GM19395 (cell line): ENCODE measurements around the gene EDDM13.
"Not testable (repeated sequence)": the region's sequence is repeated elsewhere in the genome, so short reads cannot be mapped to it uniquely, and the experiment has no call there.

Source experiments
- ATAC-seq: cut with Tn5 transposase; IDR thresholded peaks from one replicate; pipeline ENCODE4 v1.9.1; 2021; ENCODE audit warnings: mild to moderate bottlenecking, moderate library complexity; ENCODE audit not compliant: unreplicated experiment

EDDM13 gene

DNA sequence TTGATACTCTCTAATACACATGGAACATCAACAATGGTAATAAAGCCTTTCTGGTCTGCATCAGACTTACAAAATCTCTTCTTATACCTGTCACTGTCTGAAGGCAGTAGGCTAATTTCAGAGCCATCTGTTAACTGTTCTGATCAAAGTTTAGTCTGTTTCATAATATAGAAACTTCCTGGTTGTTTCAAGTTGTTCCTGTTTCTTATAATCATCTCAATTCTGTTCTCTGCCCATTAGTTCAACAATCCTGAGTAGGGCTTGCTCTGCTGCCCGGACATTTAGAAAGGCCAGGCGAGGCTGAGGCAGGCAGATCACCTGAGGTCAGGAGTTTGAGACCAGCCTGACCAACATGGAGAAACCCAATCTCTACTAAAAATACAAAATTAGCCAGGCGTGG lies 47.4 kb downstream of the EDDM13 start:
- ATAC-seq = no peak

DNA sequence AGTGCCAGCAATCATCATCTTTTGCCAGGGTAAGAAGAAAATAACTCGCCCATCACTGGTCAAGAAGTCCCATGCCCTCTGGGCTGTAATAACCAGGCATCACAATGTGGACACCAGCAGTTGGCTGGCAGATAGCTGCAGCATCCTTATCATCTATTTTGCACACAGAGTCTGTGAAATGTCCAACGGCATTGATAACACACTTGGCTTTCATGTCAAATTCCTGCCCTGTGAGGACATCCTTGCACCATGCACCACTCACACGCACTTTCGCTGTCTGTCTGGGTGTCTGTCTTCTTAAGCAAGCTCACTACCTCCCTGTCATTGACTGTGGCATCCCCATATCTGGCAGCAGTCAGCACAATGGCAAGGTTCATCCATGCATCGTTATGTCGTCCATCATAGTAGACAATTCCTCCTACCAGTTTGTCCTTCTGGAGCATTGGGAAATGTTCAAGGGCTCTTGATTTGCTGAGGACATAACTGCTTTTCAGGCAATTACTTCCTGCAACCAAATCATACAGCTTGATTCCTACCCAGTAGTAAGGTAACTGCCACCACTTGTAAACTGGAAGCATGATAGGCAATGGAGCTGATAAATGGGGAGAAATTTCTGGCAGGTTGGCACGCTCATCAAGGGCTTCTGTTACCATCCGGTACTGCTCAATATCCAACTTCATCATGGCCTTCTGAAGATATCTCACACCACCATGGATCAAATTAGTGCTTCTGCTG lies 48.9 kb downstream of the EDDM13 start:
- no peak for ATAC-seq

DNA sequence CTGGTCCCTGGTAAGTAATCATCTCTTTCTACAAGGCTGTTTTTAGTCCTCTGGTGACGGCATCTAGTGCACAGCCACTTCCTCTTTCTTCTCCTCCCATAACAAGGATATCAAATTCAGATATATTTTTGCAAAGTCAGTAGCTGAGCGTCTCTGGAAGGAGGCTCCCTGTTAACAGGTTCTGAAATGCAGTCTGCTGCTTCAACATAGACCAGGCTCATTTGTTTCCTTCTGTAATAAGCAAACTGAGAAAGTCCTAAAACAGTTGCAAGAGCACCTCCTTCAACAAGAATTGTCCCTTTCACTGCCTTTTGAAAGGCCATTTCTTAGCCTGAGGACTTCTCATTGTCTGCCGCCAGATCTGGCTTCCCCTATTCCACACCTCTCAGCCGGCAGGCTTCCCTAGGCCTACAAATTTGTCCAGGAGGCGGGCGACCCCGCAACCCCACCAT lies 49.5 kb downstream of the EDDM13 start:
- ATAC-seq = no peak

DNA sequence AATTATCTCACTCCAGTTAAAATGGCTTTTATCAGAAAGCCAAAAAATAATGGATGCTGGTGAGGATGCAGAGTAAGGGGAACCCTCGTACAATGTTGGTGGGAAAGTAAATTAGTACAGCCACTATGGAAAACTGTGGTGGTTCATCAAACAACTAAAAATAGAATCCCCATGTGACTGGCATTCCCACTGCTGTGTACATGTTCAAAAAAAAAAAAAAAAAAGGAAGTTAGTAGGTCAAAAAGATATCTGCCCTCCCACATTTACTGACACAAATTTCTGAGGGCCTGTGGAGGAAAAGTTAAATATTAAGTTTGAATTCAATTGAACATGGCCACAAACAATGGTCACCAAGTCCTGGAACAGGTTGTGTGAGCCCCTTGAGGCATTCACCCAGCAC lies 51.9 kb downstream of the EDDM13 start:
- no peak for ATAC-seq

DNA sequence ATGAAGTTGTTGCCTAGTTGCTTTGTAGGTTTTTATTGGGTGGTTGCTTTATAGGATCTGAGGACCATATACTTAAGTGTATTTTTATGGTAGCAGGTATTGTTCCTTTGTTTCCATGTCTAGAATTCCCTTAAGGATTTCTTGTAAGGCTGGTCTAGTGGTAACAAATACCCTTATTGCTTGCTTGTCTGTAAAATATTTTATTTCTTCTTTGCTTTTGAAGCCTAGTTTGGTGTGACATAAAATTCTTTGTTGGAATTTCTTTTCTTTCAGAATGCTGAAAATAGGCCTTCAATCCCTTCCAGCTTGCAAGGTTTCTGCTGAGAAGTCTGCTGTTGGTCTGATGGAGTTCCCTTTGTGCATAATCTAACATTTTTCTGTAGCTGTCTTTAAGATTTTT lies 60.1 kb downstream of the EDDM13 start:
- ATAC-seq = no peak

DNA sequence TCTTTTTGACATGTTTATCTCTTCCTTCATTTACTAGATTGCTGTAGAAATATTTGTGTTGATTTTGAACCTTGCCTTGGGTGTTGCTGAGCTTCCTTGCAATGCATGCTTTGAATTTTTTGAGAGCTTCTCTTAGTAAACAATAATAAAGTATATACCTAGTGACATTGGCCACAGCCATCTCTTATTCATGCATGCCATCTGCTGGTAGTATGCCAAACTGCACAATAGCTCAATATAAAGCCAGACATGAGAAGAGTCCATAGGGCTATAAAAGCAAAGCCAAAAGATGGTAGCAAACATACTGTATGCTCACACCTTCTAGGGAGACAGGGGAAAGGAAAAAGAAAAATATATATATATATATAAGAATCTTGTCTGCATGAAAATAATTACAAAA lies 61.0 kb downstream of the EDDM13 start:
- ATAC-seq = no peak

DNA sequence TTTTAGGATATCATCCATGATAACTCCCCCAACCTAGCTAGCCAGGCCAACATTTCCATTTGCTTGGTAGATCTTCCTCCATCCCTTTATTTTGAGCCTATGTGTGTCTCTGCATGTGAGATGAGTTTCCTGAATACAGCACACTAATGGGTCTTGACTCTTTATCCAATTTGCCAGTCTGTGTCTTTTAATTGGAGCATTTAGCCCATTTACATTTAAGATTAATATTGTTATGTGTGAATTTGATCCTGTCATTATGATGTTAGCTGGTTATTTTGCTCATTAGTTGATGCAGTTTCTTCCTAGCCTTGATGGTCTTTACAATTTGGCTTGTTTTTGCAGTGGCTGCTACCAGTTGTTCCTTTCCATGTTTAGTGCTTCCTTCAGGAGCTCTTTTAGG lies 62.8 kb downstream of the EDDM13 start:
- ATAC-seq = not testable (repeated sequence)

DNA sequence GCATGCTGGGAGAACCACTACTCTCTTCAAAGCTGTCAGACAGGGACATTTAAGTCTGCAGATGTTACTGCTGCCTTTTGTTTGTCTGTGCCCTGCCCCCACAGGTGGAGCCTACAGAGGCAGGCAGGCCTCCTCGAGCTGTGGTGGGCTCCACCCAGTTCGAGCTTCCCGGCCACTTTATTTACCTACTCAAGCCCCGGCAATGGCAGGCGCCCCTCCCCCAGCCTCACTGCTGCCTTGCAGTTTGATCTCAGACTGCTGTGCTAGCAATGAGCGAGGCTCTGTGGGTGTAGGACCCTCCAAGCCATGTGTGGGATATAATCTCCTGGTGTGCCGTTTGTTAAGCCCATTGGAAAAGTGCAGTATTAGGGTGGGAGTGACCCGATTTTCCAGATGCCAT lies 64.5 kb downstream of the EDDM13 start:
- not testable (repeated sequence) for ATAC-seq

DNA sequence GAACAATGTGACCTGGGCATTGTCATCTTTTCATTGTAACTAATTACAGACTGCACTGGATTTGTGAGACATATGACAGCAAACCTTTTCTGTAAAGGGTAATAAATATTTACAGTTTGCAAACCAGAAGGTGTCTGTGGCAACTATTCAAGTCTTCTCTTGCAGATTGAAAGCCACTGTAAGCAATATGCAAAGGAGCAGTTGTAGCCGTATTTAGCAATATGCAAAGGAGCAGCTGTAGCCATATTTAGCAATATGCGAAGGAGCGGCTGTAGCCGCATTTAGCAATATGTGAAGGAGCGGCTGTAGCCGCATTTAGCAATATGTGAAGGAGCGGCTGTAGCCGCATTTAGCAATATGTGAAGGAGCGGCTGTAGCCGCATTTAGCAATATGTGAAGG lies 66.5 kb downstream of the EDDM13 start:
- ATAC-seq = not testable (repeated sequence)

DNA sequence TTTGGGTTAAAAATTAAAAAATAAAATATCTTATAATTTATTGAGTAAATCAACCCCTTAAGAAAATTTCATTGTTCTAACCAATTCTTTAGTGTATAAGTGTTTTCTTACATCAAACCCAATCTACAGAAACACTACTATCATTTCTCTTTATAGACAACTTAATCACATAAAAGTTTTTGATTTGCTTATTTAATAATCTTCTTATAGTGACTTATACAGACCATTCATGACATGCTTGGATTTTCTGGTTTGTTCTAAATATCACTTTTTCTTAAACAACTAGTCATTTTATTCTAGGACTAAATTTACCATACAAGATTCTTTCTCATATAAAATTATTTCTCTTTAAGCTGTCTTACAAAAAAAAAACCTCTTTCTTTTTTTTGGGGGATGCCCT lies 69.4 kb downstream of the EDDM13 start:
- ATAC-seq = no peak

DNA sequence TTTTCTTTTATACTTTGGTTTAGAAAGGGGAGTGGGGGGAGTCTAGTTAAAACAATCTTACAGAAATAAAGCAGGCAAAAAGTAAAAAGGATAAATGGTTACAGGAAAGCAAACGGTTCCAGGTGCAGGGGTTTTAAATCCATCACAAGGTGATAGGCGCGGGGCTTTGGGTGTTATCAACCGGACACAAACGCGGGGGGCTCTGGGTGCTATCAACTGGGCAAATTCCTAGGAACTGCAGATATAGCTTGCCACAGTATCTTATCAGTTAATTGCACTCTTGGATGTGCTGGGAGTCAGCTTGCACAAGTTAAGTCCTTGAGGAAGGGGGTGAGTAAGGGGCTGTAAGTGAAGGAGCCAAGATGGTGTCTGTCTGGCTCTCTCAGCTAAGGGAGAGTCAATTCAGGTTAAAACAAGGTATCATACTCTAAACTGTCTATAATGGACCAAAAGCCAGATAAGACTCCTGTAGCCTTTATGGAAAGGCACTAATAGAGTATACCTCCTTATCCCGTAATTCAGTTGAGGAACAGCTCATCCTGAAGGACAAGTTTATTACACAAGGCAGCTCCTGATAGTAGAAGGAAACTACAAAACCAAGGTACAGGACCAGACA lies 74.7 kb downstream of the EDDM13 start:
- ATAC-seq = no peak

DNA sequence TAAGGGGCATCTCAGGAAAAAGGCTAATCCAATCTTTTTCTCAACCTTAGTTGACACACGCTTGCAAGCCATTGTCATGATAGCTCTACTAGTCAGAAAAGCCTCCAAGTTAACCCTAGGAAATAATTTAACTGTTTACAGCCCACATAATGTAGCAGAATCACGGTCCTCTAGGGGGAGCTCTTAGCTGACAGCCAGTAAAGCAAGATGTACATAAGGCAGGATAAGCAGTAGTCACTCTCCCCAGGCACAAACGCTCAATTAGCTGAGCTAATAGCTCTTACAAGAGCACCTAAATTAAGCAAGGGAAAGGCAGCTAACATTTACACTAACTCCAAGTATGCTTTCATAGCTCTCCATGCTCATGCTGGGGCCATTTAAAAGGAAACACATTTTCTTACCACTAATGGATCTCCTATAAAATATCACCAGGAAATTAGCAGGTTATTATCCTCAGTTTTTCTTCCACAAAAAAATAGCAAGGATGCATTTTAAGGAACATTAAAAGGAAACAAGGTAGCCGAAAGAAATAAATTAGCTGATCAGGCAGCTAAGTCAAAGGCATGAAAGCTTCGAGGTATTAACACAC lies 75.8 kb downstream of the EDDM13 start:
- no peak for ATAC-seq

DNA sequence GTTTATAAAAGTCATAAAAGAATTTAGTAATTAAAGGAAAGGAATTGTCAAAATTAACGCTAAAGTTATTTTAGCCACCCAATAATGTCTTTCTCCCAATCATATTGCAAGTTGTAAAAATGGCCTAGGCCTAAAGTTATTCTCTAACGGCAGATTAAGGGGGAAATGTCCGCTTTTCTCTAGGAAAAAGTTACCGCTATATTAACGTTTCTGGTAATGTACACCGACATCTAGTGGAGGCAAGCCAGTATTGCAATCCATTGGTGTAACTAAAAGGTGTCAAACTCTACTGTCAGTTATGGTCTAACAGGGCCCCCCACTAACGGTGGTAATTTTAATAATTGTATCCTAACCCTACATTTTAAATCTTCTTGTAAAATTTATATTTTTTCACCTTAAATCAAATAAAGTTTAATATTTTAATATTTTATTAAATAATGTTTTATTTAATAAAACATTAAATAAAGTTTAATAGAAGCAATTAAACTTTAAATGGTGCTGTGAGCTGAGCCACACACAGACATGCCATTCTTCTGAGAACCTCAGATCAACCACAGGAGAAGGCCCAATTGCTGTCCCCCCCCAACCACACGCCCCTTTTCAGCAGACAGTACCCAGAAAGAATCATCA lies 78.0 kb downstream of the EDDM13 start:
- no peak for ATAC-seq

DNA sequence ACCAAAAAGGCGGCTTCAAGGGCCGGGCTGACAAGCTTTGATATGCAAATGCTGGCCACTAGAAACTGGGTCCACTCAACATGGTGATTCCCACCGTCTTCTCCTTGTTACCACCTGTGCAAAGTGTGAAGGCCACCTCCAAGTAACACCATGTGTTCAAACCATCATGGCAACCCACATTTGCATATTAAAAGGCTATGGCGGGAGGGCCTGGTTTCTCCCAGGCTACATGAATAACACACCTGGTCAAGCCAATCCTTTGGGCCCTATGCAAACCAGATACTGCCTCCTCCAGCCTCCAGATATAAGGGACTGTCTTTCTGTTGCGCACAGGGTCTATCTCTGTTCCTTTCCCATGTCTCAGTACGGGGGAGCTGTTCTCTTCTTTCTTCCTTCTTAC lies 78.7 kb downstream of the EDDM13 start:
- ATAC-seq = no peak

DNA sequence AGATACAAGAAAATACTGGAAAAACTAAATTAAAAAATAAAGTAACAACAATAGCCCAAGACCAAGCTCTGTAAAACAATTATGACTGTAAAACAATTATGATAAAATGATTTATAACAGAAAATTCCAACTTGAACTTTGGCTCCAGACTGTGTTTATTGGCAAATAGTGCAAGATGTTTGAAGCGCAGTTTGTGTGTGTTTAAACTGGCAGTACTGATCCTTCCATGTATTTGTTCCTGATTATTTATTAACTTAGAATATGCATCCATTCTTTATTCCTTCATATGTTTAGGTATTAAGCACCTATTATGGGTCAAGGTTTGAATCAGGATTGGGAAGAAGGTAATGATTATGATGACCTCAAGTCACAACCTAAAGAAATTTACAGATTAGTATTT lies 83.0 kb downstream of the EDDM13 start:
- no peak for ATAC-seq

DNA sequence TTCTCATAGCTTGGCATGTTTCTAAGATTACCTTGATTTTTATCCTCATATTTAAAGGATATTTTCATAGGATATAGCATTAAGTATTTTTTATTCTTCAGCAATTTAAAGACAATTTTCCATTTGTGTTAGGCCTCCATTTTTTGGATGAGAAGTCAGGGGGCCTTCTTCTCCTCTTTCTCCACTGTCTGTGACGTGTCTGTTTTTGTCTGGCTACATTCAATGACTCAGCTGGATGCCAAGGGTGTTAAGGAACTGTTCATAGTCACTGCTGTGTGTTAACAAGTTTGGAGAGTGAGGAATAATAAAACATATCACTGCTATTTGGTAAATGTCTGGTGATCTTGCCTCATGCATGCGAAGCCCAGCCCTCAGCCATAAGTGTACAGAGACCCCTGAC lies 84.4 kb downstream of the EDDM13 start:
- no peak for ATAC-seq
